ENCODE measurements around the gene AMPD3. TPM values are rescaled to one million over a fixed set of nuclear protein-coding genes. Genes with fewer than 3 reads are reported as not detected.

AMPD3 gene
- total and polyA plus RNA-seq, 12 donors, result 0.59 to 8.7 (median 2.4) TPM

DNA sequence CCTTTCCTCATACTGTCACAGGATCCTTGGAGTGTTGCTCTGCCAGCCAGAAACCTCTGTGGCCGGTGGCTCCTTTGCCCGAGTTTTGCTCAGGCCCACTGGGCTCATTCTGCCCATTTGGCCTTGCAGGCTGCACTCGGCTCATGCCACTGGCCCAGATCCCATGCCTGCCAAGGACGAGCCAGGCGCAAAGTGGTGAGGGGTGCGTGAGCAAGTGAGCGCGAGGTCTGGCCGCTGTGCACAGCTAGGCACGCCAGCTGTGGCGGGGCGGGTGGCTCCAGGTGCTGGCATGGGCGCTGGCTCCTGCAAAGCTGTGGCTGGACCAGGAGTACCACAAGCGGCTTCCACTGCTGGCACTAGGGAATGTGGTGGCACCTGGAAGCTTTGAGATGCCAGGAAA, 88.7 kb downstream of the AMPD3 start:
- no peaks in the 10 kb centered on the region for H3K9me3 ChIP-seq
- H3K4me1 ChIP-seq, result peaks cover 0 to 17% (median 11%) of the 10 kb centered on the region in 9 donors
- no peaks in the 10 kb centered on the region for H3K36me3 ChIP-seq
- WGBS, 2 donors, result 97 to 99% methylated on average over 14 of the region's 14 CpGs
- intact Hi-C loops (cut with DNase I), result loop anchor here in 2 of 10 donors (10.0 kb wide), 1 partner anchor 191 kb away; no protein-coding TSS in a partner anchor
- TF ChIP-seq, protein P1, sequence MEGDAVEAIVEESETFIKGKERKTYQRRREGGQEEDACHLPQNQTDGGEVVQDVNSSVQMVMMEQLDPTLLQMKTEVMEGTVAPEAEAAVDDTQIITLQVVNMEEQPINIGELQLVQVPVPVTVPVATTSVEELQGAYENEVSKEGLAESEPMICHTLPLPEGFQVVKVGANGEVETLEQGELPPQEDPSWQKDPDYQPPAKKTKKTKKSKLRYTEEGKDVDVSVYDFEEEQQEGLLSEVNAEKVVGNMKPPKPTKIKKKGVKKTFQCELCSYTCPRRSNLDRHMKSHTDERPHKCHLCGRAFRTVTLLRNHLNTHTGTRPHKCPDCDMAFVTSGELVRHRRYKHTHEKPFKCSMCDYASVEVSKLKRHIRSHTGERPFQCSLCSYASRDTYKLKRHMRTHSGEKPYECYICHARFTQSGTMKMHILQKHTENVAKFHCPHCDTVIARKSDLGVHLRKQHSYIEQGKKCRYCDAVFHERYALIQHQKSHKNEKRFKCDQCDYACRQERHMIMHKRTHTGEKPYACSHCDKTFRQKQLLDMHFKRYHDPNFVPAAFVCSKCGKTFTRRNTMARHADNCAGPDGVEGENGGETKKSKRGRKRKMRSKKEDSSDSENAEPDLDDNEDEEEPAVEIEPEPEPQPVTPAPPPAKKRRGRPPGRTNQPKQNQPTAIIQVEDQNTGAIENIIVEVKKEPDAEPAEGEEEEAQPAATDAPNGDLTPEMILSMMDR (IDR thresholded peaks at IDR 0.05), result no peak
- ATAC-seq (no peak), DNase-seq (no peak)
- H3K27me3 ChIP-seq, result no peaks in the 10 kb centered on the region
- no peak overlapping the region for H3K4me3 ChIP-seq
- H3K27ac ChIP-seq, result no peak overlapping the region

DNA sequence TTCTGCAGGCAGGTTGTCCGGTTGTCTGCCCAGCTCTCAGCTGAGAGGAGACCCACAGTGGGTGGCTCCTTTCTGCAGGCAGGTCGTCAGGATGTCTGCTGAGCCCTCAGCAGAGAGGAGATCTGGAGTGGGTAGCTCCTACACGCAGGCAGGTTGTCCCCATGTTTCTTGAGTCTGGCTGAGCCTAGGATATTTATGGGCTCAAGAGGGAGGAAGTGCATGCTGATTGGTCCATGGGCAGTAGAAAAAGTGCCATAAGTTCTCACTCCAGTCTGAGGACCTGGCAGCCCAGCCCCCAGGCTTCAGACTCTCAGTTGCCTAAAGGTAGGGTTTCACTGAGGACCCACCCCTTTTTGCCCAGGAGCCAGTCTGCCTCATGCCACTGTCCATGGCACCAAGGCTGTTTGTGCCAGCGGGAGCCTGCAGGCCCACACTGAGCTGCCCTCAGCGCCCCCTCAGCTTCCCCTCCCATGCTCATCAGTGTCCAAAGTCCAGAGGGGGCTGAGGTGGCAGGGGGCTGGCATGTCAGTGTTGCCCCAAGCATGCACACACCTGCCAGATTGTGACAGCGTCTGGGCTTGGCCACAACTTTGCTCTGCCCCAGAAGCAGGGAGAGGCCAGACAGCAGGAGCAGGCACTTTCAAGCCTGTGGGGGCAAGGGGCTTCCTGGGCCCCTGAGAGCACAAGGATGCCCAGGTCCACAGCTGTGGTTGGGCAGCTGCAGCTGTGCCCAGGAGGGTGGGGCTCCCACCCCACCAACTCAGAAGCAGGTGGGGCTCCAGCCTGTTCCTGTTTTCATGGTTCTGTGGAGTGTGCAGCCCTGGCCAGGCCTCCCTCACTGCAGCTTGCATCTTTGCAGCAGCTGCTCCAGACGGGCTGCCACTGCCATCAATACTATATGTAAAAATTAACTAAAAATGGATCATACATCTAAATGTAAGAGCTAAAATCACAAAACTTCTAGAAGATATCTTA, 89.7 kb downstream of the AMPD3 start:
- Histone ChIP-seq H3K4me1 (peaks cover 0 to 11% (median 7%) of the 10 kb centered on the region in 9 donors), H3K4me3 (no peak overlapping the region), H3K27ac (no peak overlapping the region), H3K9me3 (no peaks in the 10 kb centered on the region), H3K27me3 (no peaks in the 10 kb centered on the region), H3K36me3 (no peaks in the 10 kb centered on the region)
- TF ChIP-seq, protein P1 (IDR thresholded peaks at IDR 0.05), result no peak
- DNase-seq (no peak), ATAC-seq (no peak)
- intact Hi-C loops (cut with DNase I), result loop anchor here in 2 of 10 donors (10.0 kb wide), 1 partner anchor 190 kb away; no protein-coding TSS in a partner anchor
- WGBS, 2 donors, result 87 to 92% methylated on average over 7 of the region's 7 CpGs

GRCh38 chr11:10550503-10551289, 95.6 kb downstream of the AMPD3 start:
- intact Hi-C loops (cut with DNase I), result loop anchor here in 1 of 10 donors (10.0 kb wide), 1 partner anchor 104 kb away; no protein-coding TSS in a partner anchor

More at GRCh38 chr11:10550503-10551289, 95.6 kb downstream of the AMPD3 start:
- no peaks in the 10 kb centered on the region for H3K4me1 ChIP-seq
- TF ChIP-seq, protein P1 (IDR thresholded peaks at IDR 0.05), result no peak
- no peak for DNase-seq
- H3K27ac ChIP-seq, result no peak overlapping the region
- no peaks in the 10 kb centered on the region for H3K27me3 ChIP-seq
- ATAC-seq, result no peak
- H3K4me3 ChIP-seq, result no peak overlapping the region
- H3K36me3 ChIP-seq, result no peaks in the 10 kb centered on the region
- H3K9me3 ChIP-seq, result peaks cover 0 to 8% (median 0%) of the 10 kb centered on the region in 11 donors
- WGBS, 2 donors, result 91 to 99% methylated on average over 3 of the region's 3 CpGs
